Urothelium cell line (cell line): Measurements from ENCODE around the gene KLHL22.
"Not testable (repeated sequence)": the region's sequence is repeated elsewhere in the genome, so short reads cannot be mapped to it uniquely, and the experiment has no call there.

Source experiments
- DNase-seq: peaks from one replicate; pipeline ENCODE4 v3.0.0; 2011; ENCODE audit warnings: low spot score, mixed read lengths
- FAIRE-seq: peaks from 2 replicates; lab custom pipeline; 2011; peaks lifted over from hg19 to GRCh38; lab: Jason Lieb, UNC

Gene KLHL22

DNA sequence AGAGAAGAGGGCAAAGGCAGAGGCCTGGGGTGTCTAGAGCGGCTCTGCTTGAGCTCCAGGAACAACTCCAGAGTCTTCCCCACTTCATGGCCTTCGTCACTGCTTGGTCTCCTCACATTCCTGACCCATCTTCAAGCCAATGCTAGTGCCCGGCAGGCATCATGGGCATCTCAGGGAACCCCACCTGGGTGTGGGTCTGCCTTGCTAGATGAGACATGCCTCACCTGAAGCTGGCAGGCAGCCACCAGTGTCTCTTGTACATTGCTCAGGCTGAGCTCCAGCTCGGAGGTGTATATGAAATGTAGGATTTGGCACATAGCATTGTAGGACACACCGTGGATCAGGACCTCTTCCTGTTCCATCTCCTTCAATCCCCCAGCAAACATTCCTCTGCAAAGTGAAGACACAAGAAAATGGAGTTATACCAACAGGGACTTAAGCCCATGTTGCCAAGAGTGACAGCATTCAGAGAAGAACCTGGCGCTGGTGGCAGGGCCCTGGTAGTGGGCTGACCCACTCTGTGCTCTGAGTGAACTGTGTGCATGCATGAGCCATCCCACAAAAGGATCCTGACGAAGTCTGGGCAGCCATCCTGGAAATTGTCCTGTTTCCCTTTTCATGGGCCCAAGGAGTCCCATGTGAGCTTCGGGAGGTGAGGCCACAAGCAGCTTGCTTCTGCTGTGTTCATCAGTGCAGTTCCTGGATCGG lies 24.3 kb downstream of the KLHL22 start:
- FAIRE-seq (no peak), DNase-seq (no peak)

DNA sequence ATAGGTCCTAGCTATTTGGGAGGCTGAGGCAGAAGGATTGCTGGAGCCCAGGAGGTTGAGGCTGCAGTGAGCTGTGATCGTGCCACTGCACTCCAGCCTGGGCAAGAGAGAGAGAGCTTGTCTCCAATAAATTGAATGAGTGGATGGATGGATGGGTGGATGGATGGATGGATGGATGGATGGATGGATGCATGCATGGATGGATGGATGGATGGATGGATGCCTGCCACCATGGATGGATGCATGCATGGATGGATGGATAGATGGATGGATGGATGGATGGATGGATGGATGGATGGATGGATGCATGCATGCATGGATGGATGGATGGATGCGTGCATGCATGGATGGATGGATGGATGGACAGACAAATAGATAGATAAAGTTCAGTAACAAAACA lies 25.1 kb downstream of the KLHL22 start:
- FAIRE-seq: peak; percentile 86
- DNase-seq: not testable (repeated sequence)

DNA sequence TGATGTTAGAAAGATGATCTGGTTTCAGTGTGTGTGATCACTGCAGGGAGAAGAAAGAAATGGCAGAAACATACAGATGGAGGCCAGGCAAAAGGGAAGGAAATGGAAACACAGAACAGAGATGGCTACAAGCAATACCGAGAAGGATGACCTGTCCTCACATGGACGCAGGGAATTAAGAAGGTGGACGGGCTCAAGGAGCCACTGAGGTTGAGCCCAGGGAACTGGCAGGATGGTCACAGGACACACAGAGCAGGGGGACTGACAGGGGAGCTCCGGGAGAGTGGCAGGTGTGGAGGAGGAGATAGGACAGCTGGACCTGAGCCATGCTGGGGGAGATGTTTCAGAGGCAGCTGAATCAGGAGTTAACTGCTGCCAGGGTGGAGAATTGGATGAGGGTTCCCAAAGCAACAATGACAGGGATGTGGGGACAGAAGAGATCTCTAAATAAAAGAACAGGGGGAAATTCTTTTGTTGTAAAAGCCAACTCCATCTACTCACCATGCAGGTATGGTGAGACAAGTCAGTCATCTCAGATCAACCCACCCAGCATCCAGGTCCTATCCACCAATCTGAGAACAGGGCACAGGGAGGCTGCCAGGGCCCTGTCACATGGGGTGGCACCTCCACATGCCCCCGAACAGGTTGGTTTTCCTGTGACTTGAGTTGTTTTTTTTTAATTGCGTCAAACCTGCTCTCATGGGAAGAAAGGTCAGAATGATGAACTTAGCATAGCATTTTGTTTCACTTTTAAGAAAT lies 26.3 kb downstream of the KLHL22 start:
- FAIRE-seq: no peak
- DNase-seq: no peak

DNA sequence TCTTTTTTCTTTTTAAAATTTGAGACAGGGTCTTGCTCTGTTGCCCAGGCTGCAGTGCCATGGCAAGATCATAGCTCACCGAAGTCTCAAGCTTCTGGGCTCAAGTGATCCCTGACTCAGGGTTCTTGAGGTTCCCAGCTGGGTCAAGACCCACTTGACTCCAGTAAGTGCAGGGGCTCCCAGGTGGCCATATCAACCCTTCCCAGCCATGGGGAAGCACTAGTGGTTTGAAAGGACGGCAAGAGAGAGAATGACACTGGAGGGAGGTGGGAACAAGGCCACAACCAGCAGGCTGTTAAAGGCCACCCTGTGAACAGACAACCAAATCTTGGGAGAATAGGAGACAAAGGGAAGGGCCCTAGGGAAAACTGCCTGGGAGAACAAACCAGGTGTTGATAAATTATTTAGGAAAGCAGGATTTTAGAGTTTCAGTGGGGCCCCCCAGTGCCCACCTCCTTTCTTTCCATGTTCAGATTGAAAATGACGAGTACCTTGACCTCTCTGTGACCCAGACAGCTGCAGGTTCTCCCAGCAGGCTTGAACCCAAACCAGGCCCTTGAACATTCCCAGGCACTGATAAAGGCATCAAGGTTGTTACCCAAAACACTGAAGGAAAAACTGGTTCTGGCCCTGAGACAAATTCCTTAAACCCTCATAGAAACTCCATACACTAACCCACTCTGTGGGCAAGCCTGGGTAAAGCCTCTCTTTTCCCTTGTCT lies 28.8 kb downstream of the KLHL22 start:
- peak; percentile 13 for FAIRE-seq
- DNase-seq: no peak

DNA sequence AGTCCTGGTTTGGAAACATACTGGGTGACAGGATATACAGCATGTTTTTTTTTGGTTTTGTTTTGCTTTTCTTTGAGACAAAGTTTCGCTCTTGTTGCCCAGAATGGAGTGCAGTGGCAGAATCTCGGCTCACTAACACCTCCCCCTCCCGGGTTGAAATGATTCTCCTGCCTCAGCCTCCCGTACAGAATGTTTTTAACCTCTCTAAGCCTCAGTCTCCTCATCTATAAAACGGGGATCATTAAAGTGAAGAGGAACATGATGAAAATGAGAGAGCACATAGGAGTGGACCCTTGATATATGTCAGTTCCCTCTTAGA lies 29.9 kb downstream of the KLHL22 start:
- FAIRE-seq: no peak
- no peak for DNase-seq

DNA sequence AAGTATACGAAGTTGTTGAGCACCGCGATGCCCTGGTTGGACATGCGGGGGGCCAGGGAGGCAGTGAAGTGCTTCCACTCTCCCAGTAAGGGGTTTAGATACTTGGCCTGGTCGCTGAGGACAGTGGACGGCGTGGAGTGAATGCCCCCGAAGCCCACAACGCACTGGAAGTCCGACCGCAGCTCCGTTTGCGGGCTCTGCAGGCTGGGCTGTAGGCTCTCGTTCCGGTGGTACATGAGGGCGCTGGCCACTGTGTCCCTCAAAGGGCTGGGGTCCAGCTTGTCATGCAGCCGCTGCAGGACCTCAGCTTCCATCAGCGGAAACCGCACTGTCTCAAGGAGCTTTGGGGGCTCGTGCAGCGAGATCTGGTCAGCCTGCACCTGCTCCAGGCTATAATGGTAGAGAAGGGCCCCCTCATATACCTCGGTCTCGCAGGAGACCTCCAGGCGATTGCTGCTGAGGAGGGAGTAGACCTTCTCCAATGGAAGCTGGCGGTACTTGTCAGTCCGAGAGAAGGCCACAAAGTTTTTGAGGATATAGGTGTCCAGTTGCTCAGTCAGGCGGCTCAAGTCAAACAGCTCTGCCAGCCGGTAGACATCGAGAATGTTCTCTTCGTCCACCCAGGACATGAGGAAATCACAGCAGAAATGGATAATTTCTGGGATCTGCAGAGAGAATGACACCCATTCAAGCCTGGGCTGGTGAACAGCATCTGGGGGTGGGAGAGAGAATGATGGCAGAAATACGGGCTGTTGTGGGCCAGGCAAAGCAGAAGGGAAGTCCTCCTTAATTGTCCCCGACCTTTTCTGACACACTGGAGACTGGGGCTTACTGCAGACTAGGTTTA lies 30.5 kb downstream of the KLHL22 start:
- no peak for FAIRE-seq

DNA sequence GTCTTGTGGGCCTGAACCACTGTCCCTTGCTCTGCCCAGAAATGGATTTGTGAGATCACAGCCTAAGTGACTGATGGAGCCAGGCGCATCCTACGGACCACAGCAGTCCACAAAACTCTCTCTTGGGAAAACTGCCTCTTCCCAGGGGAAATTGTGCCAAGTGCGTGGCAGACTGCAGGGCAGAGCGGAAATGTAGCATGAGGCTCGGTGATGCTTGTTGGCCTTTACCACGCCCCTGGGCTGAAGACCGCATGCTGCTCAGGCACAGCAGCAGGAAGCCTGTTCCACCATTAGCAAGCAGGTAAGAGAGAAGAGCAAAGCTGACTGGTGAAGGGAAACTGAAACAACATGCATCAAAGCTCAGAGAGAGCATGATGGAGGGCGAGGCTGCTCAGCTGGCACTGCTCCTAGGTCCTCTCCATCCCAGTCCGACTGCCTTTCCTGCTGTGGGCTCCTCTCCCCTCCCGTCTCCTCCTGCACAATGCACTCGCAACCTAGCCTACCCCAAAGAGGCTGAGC lies 31.4 kb downstream of the KLHL22 start:
- DNase-seq (no peak), FAIRE-seq (no peak)

More for the DNA sequence above, 30.5 kb downstream of the KLHL22 start:
- DNase-seq: no peak

DNA sequence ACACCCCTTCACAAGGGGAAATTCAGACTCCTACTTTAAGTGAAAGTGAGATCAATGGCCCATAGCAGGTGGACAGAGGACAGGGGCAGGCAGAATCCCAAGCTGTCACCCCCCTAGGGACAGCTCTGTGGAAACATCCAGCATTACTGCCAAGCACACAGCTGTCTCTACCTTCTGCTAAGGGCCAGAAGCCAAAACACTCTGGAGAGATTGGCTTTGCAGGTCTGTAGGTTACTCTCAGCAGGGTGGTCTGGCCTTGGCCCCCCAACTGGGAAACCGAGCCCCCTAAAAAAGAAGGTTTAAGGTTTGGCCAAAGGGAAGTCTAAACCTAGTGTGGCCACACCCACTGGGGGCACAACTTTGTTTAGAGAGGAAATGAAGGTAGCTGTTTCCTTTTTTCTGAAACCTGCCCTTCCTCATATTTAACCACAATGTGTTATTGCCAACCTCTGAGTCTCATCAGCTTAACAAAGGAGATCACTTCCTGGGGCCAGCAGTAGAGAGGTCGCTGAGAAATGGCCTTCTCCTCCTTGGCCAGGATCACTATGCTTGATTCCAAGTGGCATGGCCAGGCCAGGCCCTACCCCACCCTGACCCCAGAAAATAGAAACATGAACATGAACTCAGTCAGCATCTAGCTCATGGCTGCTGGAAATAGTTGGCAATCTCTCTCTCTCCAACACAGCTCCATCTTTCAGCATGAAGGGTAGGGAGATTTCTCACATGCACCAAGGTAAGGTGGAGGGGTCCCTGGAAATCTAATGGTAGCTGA lies 32.1 kb downstream of the KLHL22 start:
- no peak for DNase-seq

DNA sequence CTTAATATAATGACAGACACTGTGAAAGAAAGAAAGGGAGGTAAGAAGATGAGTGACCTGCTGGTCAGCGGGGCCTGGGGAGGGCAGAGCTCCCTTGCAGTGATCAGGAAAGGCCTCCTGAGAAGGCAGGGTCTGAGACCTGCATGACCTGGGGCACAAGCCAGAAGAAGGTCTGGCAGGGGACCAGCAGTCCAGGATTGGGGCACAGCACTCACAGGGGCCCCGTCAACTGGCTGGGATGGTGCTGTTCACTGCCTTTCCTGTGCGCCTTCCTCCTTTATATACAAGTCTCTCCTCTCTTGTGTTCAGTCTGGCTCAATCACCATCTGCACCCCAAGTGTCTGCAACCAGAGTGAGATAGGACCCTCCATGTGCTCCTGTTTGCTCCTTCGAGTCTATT lies 35.7 kb downstream of the KLHL22 start:
- DNase-seq (no peak), FAIRE-seq (no peak)

More for the DNA sequence above, 32.1 kb downstream of the KLHL22 start:
- FAIRE-seq: peak; percentile 86

DNA sequence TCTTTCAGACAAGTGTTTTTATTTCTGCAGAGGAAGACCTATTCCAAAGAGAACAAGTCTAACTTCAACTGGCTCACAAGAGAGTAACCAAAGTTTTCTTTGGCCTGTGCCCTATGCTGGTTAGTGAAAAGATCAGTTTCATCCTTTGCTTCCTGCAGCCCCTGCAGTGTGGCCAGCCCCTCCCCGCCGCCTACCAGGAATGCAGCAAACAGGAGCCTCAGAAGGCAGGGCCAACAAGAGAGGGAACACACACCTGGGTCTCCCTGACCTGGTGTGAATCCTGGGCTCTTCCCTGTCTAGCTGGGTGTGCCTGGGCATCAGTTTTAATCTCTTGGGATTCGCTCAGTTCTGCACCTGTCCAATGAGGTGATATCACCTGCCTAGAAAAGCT lies 36.4 kb downstream of the KLHL22 start:
- DNase-seq (no peak), FAIRE-seq (no peak)

DNA sequence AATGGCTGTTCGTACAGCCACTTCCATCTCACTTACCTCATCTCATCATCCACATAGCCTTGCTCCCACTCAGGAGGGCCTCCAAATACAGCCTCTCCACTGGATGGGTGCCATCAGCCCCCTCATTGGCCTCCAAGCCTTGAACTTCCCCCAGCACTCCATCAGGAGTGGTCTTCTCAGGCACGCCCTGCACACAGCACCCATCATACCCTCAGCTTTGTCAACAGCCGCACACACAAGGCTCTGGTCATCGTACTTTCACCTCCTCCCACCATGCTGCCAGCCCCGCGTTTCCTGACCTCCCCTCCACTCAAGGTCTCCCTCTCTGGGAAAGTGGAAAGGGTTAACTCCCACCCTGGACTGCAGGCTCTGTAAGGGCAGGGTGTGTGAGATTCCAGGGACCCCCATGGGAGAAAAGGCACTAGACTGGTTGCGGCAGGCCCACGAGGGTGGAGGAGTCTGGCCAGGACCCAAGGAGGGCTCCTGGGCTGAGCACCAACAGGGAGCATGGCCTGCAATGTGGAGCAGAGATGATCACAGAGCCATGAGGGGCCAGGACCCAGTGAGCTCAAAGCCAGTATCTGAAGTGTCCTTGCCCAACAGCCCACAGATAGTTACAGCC lies 37.0 kb downstream of the KLHL22 start:
- FAIRE-seq (peak; percentile 40), DNase-seq (no peak)

DNA sequence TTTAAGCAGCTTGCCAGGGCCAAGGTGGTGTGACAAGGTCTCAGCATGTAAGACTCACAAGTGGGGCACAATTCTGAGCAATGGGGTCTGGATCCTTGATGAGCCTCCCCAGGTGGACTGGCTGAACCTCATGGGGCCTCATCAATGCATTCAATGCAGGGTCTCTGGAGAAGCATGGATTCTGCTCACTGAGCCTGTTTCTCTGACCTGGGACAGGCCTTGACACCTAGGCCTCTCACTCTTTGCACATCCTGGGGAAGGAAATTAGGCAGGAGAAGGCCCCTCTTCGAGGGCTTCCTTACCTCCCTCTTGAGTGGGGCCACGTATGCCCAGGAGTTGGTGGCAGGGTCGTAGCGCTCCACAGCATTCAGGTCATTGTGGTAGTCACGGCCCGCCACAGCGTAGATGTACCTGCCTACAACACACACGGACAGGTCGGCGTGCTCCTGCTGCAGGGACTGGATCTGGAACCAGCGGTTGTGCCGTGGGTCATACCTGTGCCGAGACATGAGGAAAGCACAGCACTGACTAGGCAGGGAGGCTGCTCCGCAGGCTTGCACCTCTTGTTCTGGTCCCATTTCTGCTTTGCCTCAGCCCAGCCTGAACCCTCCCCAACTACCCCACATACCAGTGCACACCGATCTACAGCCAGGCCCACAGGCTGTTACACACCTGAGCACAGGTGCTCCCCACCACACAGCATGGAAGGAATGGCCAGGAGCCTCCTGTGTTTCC lies 37.9 kb downstream of the KLHL22 start:
- peak; percentile 44 for FAIRE-seq
- DNase-seq: no peak

DNA sequence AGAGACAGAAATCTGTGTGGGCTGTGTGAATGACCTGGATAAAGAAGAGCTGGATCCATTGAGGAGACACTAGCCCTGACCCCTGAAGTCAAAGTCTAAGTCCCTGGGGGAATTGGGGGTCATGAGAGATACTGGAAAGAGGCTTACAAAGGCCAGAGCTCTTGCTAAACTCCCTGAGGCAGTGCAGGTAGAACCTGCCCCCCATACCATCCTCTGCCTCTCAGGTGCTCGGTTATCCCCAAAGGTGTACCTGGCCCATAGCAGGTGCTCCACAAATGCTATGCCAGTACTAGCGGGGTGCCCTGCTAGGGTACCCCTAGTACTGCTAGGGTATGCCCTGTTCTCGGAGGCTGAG lies 38.9 kb downstream of the KLHL22 start:
- DNase-seq: no peak
- no peak for FAIRE-seq

DNA sequence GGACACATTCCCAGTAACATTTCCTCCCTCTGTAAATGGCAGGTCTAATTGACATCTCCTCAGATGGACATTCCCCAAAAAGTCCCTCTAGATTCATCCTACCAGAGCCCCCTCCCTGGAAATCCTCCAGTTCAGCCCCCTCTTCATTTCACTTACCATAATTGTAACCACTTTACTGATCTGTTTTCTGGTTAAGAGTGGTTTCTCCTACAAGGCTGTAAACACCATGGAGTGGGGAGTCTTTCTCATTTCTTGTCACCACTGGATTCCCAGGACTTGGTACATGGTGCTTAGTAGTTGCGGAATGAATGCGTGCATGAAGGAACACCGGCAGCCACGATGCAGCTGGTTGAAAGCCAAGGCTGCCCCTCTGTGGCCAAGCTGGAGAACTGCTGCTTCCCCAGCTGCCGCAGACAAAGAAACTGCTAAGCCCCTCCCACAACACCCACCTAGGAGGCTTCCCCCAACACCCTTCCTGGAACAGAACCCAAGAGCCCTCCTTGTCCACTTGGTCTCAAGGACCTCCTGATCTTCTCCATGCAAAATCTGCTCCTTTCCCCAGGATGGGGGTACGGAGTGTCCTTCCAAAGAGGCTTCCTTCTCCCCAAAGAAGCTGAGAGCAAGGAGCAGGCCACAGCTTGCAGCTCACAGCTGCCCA lies 39.4 kb downstream of the KLHL22 start:
- FAIRE-seq (peak; percentile 32), DNase-seq (peak; percentile 95)

DNA sequence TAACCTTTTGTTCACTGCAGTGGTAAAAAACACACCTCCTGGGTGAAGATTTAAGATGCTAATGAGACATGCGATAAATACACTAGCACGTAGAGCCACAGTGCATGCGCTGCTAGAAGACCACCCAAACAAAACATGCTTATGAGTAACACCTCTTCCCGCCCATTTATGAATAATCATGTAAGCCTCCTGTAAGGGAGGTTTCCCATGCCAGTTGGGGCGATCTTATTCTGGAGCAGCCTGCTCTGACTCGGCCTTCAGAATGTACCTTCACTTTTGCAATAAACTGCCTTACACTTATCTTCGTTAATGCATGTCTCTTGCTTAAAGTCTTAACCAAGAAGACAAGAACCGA lies 39.9 kb downstream of the KLHL22 start:
- DNase-seq (no peak), FAIRE-seq (peak; percentile 81)

DNA sequence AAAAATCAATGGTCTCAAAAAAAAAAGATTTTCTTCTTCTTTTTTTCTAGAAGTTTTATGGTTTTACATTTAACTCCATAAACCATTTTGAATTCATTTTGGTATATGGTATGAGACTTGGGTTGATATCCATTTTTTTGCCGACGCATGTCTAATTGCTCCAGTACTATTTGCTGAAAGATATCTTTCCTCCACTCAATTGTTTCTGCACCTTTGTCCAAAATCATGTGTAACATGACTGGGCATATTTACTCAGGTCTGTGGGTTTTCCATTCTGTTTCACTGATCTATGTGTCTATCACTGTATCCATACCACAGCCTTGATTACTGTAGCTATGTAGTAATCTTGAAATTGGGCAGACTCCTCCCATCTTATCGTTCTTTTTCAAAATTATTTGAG lies 42.4 kb downstream of the KLHL22 start:
- FAIRE-seq: no peak

DNA sequence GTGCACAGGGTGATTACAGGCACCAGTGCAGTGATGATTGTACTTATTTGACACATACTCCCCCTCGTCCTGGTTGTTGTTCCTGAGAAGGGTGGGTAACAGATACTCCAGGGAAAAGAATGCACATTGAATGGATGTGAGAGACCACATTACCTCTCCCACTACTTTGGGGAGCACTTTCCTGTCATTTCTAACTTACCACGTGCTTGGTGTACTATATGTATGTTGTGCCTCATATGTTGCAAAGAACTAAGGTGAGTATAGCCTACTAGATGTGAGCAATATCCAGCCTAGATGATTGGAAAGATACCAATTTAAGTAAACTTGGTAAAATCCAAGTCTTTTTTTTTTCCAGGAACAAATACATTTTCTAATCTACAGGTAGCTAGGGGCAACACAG lies 43.7 kb downstream of the KLHL22 start:
- peak; percentile 52 for FAIRE-seq
- DNase-seq: no peak

More for the DNA sequence above, 42.4 kb downstream of the KLHL22 start:
- DNase-seq: no peak

DNA sequence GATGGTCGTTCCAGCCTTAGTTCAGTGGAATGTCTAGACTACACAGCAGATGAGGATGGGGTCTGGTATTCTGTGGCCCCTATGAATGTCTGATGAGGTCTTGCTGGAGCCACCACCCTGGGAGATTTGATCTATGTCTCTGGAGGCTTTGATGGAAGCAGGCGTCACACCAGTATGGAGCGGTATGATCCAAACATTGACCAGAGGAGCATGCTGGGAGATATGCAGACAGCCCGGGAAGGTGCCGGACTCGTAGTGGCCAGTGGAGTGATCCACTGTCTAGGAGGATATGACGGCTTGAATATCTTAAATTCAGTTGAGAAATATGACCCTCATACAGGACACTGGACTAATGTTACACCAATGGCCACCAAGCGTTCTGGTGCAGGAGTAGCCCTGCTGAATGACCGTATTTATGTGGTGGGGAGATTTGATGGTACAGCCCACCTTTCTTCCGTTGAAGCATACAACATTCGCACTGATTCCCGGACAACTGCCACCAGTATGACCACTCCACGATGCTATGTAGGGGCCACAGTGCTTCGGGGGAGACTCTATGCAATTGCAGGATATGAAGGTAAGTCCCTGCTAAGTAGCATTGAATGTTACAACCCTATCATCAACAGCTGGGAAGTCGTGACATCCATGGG lies 44.3 kb downstream of the KLHL22 start:
- peak; percentile 91 for FAIRE-seq
- not testable (repeated sequence) for DNase-seq
